Measurements from ENCODE around the gene RPGRIP1. TPM values are rescaled to one million over a fixed set of nuclear protein-coding genes. Genes with fewer than 3 reads are reported as not detected.
"Not testable (repeated sequence)": the region's sequence is repeated elsewhere in the genome, so short reads cannot be mapped to it uniquely, and the experiment has no call there.

RPGRIP1 gene
- 0.18 TPM for polyA plus RNA-seq (2013, experiment 1 of 2; ENCODE audit: insufficient read length)
- 0.10 TPM for polyA plus RNA-seq (2013, experiment 2 of 2; ENCODE audit: insufficient read length)

- no peak for DNase-seq
Measured at GRCh38 chr14:21279783-21280182, at the start of gene RPGRIP1. RPGRIP1 (plus strand) TSS chr14:21280083; CDS start chr14:21287977, 7,894 bp downstream.

GRCh38 chr14:21231020-21231652 is 48.7 kb upstream of the RPGRIP1 start:
- no peak for DNase-seq

- no peak for DNase-seq
Measured at GRCh38 chr14:21233457-21234076, 46.3 kb upstream of the RPGRIP1 start.

GRCh38 chr14:21234112-21234511 is 45.8 kb upstream of the RPGRIP1 start:
- no peak for DNase-seq

GRCh38 chr14:21236948-21237797 is 42.7 kb upstream of the RPGRIP1 start:
- DNase-seq = no peak

- DNase-seq = no peak
Measured at GRCh38 chr14:21238823-21239518, 40.9 kb upstream of the RPGRIP1 start.

GRCh38 chr14:21240417-21240816 is 39.5 kb upstream of the RPGRIP1 start:
- no peak for DNase-seq

- DNase-seq = peak; percentile 46
Measured at GRCh38 chr14:21241218-21241819, 38.6 kb upstream of the RPGRIP1 start.

GRCh38 chr14:21244544-21244943 is 35.3 kb upstream of the RPGRIP1 start:
- DNase-seq = no peak

- DNase-seq = no peak
Measured at GRCh38 chr14:21245813-21246212, 34.1 kb upstream of the RPGRIP1 start.

- DNase-seq = no peak
Measured at GRCh38 chr14:21248338-21248737, 31.5 kb upstream of the RPGRIP1 start.

GRCh38 chr14:21248739-21249411 is 31.0 kb upstream of the RPGRIP1 start:
- no peak for DNase-seq

GRCh38 chr14:21251215-21251614 is 28.7 kb upstream of the RPGRIP1 start:
- no peak for DNase-seq

- DNase-seq = no peak
Measured at GRCh38 chr14:21252149-21252548, 27.7 kb upstream of the RPGRIP1 start.

- DNase-seq = peak; percentile 62
Measured at GRCh38 chr14:21255385-21256101, 24.3 kb upstream of the RPGRIP1 start.

- not testable (repeated sequence) for DNase-seq
Measured at GRCh38 chr14:21256102-21256447, 23.8 kb upstream of the RPGRIP1 start.

GRCh38 chr14:21256539-21257393 is 23.1 kb upstream of the RPGRIP1 start:
- no peak for DNase-seq

- DNase-seq = peak; percentile 6
Measured at GRCh38 chr14:21257394-21257909, 22.4 kb upstream of the RPGRIP1 start.

- no peak for DNase-seq
Measured at GRCh38 chr14:21258005-21258888, 21.6 kb upstream of the RPGRIP1 start.
